SK-N-SH treated with all-trans-retinoic acid at 6 μM for 48 hours (cell line): ENCODE data around the gene SLC13A3.

Source experiments
- ATAC-seq: fragments of 200-7000 bp; cut with Tn5 transposase; 3 replicates; pipeline ENCODE4 v1.9.1; 2020; ENCODE audit warnings: mild to moderate bottlenecking, moderate library complexity
- ARNTL ChIP-seq: fragments of 450-650 bp; formaldehyde crosslinking; IDR thresholded peaks from 2 replicates; pipeline ENCODE4 v1.5.0; 2020; ENCODE audit warnings: low read depth, mild to moderate bottlenecking, moderate library complexity, borderline replicate concordance
- BACH2 ChIP-seq: fragments of 250-450 bp; sonication (Bioruptor Pico); IDR thresholded peaks from 2 replicates; pipeline ENCODE4 v1.9.0; 2021; ENCODE audit warnings: mild to moderate bottlenecking, borderline replicate concordance
- CREB5 ChIP-seq: fragments of 250-450 bp; sonication (Bioruptor Pico); IDR thresholded peaks from 2 replicates; pipeline ENCODE4 v1.5.1; 2020; ENCODE audit warnings: low read depth, mild to moderate bottlenecking, moderate library complexity
- CSDC2 ChIP-seq: fragments of 250-450 bp; sonication (Bioruptor Pico); IDR thresholded peaks from 2 replicates; pipeline ENCODE4 v1.5.0; 2020; ENCODE audit warnings: mild to moderate bottlenecking, moderate library complexity
- ESRRG ChIP-seq: fragments of 250-450 bp; sonication (Bioruptor Pico); IDR thresholded peaks from 2 replicates; pipeline ENCODE4 v1.6.1; 2021; ENCODE audit warnings: mild to moderate bottlenecking
- GLIS3 ChIP-seq: fragments of 250-450 bp; sonication (Bioruptor Pico); IDR thresholded peaks from 2 replicates; pipeline ENCODE4 v1.5.0; 2020; ENCODE audit warnings: mild to moderate bottlenecking, moderate library complexity
- ISL1 ChIP-seq: fragments of 250-450 bp; sonication (Bioruptor Pico); IDR thresholded peaks from 2 replicates; pipeline ENCODE4 v2.1.2; 2022; ENCODE audit warnings: mild to moderate bottlenecking, moderate library complexity
- OSR1 ChIP-seq: fragments of 250-450 bp; sonication (Bioruptor Pico); IDR thresholded peaks from 2 replicates; pipeline ENCODE4 v1.8.0; 2022; ENCODE audit warnings: moderate library complexity, mild to moderate bottlenecking, inconsistent platforms
- PATZ1 ChIP-seq: fragments of 250-450 bp; sonication (Bioruptor Pico); IDR thresholded peaks from 2 replicates; pipeline ENCODE4 v1.8.0; 2020; ENCODE audit warnings: mild to moderate bottlenecking, moderate library complexity, borderline replicate concordance
- PPARA ChIP-seq: fragments of 250-450 bp; sonication (Bioruptor Pico); IDR thresholded peaks from 2 replicates; pipeline ENCODE4 v1.5.0; 2020; ENCODE audit warnings: mild to moderate bottlenecking, borderline replicate concordance
- RARB ChIP-seq: fragments of 250-450 bp; sonication (Bioruptor Pico); IDR thresholded peaks from 2 replicates; pipeline ENCODE4 v1.8.0; 2021; ENCODE audit warnings: mild to moderate bottlenecking, moderate library complexity
- SNAI2 ChIP-seq: fragments of 250-450 bp; sonication (Bioruptor Pico); IDR thresholded peaks from 2 replicates; pipeline ENCODE4 v1.5.0; 2020; ENCODE audit warnings: mild to moderate bottlenecking, moderate library complexity
- TCF4 ChIP-seq: fragments of 250-450 bp; sonication (Bioruptor Pico); IDR thresholded peaks from 2 replicates; pipeline ENCODE4 v1.8.0; 2021; ENCODE audit warnings: mild to moderate bottlenecking, moderate library complexity, borderline replicate concordance
- TOX ChIP-seq: fragments of 250-450 bp; sonication (Bioruptor Pico); IDR thresholded peaks from 2 replicates; pipeline ENCODE4 v1.8.0; 2021; ENCODE audit warnings: mild to moderate bottlenecking, moderate library complexity, borderline replicate concordance
- ZC3H10 ChIP-seq: fragments of 250-450 bp; sonication (Bioruptor Pico); IDR thresholded peaks from 2 replicates; pipeline ENCODE4 v1.5.1; 2021; ENCODE audit warnings: mild to moderate bottlenecking, moderate library complexity
- ZFP3 ChIP-seq: fragments of 250-450 bp; sonication (Bioruptor Pico); IDR thresholded peaks from 2 replicates; pipeline ENCODE4 v1.5.0; 2020; ENCODE audit warnings: mild to moderate bottlenecking, moderate library complexity
- ZFP30 ChIP-seq: fragments of 450-650 bp; formaldehyde crosslinking; IDR thresholded peaks from 2 replicates; pipeline ENCODE4 v1.5.0; 2022; ENCODE audit warnings: mild to moderate bottlenecking, moderate library complexity
- ZNF565 ChIP-seq: fragments of 450-650 bp; formaldehyde crosslinking; conservative IDR thresholded peaks from 2 replicates; pipeline ENCODE4 v1.5.0; 2020; ENCODE audit warnings: low read depth, mild to moderate bottlenecking, moderate library complexity
- ZNF8 ChIP-seq: fragments of 450-650 bp; formaldehyde crosslinking; IDR thresholded peaks from 2 replicates; pipeline ENCODE4 v1.5.0; 2020; ENCODE audit warnings: mild to moderate bottlenecking, moderate library complexity
- TF ChIP-seq, protein P1 (sequence below): fragments of 250-450 bp; sonication (Bioruptor Pico); IDR thresholded peaks from 2 replicates; pipeline ENCODE4 v1.5.1; 2021; ENCODE audit warnings: mild to moderate bottlenecking, moderate library complexity
- TF ChIP-seq, protein P2 (sequence below): fragments of 250-450 bp; sonication (Bioruptor Pico); IDR thresholded peaks from 2 replicates; pipeline ENCODE4 v1.5.0; 2020; ENCODE audit warnings: mild to moderate bottlenecking, moderate library complexity
- TF ChIP-seq, protein P3 (sequence below): fragments of 250-450 bp; sonication (Bioruptor Pico); IDR thresholded peaks from 2 replicates; pipeline ENCODE4 v1.8.0; 2021; ENCODE audit warnings: low read depth, mild to moderate bottlenecking, moderate library complexity, borderline replicate concordance

Gene SLC13A3

GRCh38 chr20:46605978-46606816, 45.1 kb downstream of the SLC13A3 start:
- no peak for TF ChIP-seq OSR1
- TF ChIP-seq, protein P1, sequence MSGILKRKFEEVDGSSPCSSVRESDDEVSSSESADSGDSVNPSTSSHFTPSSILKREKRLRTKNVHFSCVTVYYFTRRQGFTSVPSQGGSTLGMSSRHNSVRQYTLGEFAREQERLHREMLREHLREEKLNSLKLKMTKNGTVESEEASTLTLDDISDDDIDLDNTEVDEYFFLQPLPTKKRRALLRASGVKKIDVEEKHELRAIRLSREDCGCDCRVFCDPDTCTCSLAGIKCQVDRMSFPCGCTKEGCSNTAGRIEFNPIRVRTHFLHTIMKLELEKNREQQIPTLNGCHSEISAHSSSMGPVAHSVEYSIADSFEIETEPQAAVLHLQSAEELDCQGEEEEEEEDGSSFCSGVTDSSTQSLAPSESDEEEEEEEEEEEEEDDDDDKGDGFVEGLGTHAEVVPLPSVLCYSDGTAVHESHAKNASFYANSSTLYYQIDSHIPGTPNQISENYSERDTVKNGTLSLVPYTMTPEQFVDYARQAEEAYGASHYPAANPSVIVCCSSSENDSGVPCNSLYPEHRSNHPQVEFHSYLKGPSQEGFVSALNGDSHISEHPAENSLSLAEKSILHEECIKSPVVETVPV (CRISPR knock-in tag): no peak
- no peak for TF ChIP-seq TCF4 (CRISPR knock-in tag)
- TF ChIP-seq ESRRG: no peak
- TF ChIP-seq ZFP30 (CRISPR knock-in tag): no peak
- no peak for TF ChIP-seq SNAI2 (CRISPR knock-in tag)
- no peak for TF ChIP-seq BACH2 (CRISPR knock-in tag)
- TF ChIP-seq ISL1 (CRISPR knock-in tag): no peak
- no peak for TF ChIP-seq CSDC2 (CRISPR knock-in tag)
- no peak for TF ChIP-seq PPARA
- TF ChIP-seq ZNF8 (CRISPR knock-in tag): no peak
- no peak for TF ChIP-seq PATZ1 (CRISPR knock-in tag)
- no peak for ATAC-seq

DNA sequence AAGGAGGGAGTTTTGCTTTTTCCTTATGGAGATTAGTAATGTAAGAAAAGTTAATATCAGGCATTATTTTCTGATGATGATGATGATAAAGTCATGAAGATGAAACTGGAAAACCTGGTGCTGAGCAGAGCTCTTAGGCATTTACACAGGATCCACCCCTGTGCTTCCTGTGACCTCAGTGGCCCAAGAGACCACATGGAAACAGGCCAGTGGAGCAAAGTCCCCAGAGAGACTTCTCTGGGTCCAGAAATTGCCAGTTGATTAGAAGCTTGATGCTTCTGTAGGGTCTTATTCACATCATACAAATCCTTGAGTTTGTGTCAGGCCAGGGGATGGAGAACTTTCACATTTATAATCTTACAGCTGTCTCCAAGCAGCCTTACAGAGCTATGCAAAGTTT, 46.1 kb downstream of the SLC13A3 start:
- no peak for ATAC-seq
- TF ChIP-seq ESRRG: no peak
- TF ChIP-seq ZNF8 (CRISPR knock-in tag): no peak
- no peak for TF ChIP-seq ZFP30 (CRISPR knock-in tag)
- no peak for TF ChIP-seq GLIS3
- no peak for TF ChIP-seq CREB5 (CRISPR knock-in tag)
- TF ChIP-seq, protein P2, sequence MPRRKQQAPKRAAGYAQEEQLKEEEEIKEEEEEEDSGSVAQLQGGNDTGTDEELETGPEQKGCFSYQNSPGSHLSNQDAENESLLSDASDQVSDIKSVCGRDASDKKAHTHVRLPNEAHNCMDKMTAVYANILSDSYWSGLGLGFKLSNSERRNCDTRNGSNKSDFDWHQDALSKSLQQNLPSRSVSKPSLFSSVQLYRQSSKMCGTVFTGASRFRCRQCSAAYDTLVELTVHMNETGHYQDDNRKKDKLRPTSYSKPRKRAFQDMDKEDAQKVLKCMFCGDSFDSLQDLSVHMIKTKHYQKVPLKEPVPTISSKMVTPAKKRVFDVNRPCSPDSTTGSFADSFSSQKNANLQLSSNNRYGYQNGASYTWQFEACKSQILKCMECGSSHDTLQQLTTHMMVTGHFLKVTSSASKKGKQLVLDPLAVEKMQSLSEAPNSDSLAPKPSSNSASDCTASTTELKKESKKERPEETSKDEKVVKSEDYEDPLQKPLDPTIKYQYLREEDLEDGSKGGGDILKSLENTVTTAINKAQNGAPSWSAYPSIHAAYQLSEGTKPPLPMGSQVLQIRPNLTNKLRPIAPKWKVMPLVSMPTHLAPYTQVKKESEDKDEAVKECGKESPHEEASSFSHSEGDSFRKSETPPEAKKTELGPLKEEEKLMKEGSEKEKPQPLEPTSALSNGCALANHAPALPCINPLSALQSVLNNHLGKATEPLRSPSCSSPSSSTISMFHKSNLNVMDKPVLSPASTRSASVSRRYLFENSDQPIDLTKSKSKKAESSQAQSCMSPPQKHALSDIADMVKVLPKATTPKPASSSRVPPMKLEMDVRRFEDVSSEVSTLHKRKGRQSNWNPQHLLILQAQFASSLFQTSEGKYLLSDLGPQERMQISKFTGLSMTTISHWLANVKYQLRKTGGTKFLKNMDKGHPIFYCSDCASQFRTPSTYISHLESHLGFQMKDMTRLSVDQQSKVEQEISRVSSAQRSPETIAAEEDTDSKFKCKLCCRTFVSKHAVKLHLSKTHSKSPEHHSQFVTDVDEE: no peak
- no peak for TF ChIP-seq PATZ1 (CRISPR knock-in tag)

- no peak for TF ChIP-seq ZNF565 (CRISPR knock-in tag)
- TF ChIP-seq ARNTL (CRISPR knock-in tag): no peak
- TF ChIP-seq TOX (CRISPR knock-in tag): no peak
- TF ChIP-seq ZFP3: no peak
- TF ChIP-seq, protein P3, sequence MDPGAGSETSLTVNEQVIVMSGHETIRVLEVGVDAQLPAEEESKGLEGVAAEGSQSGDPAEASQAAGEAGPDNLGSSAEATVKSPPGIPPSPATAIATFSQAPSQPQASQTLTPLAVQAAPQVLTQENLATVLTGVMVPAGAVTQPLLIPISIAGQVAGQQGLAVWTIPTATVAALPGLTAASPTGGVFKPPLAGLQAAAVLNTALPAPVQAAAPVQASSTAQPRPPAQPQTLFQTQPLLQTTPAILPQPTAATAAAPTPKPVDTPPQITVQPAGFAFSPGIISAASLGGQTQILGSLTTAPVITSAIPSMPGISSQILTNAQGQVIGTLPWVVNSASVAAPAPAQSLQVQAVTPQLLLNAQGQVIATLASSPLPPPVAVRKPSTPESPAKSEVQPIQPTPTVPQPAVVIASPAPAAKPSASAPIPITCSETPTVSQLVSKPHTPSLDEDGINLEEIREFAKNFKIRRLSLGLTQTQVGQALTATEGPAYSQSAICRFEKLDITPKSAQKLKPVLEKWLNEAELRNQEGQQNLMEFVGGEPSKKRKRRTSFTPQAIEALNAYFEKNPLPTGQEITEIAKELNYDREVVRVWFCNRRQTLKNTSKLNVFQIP (CRISPR knock-in tag): no peak
- TF ChIP-seq PATZ1 (CRISPR knock-in tag): no peak
- TF ChIP-seq BACH2 (CRISPR knock-in tag): no peak
- no peak for TF ChIP-seq PPARA
- TF ChIP-seq ZC3H10 (CRISPR knock-in tag): no peak
- TF ChIP-seq RARB (CRISPR knock-in tag): no peak
- TF ChIP-seq ZFP30 (CRISPR knock-in tag): no peak
- TF ChIP-seq ESRRG: no peak
Measured at GRCh38 chr20:46604551-46605133, 46.6 kb downstream of the SLC13A3 start.

More at GRCh38 chr20:46604551-46605133, 46.6 kb downstream of the SLC13A3 start:
- ATAC-seq: no peak
